ENCODE results near the gene PLEKHN1. TPM values are rescaled to one million over a fixed set of nuclear protein-coding genes. Genes with fewer than 3 reads are reported as not detected.

PLEKHN1 gene
- total RNA-seq, 1 experiment from 2014 or later: 1.6 TPM

DNA sequence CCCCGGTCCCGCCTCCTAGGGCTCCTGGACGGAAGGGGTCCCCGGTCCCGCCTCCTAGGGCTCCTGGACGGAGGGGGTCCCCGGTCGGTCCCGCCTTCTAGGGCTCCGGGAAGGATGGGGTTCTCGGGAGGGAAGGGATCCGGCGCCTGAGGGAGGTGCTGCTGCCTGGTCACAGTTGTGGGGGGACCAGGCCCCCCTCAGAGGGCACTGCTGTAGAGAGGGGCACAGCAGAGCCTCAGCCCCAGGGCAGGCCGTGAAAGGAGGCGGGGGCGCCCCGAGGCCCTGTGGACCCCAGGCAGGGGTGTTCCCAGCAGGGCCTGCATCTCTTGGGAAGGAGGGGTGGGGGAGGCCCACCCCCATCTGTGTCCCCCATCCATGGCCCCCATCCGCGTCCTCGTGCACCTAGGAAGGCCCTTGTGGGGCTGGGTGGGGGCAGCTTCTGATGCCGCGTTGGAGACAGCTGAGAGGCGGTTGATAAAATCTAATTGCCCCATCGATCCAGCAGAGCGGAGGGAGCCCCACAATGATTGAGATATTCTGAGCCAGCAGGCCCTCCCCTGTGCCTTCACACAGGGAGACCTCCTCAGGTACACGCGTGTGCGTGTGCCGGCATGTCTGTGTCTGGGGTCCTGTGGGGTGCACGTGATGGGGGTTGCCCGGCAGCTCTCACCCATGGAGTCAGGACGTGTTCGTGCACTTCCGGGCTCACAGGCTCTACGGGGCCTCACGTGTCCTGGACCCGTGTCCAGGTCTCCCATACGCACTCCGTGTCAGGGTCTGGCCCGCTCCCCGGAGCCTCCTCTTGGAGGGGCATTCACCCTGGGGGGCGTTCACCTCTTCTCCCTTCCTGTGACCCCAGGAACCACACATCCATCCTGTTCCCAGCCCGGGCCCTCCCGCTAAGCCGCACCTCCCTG lies 29.7 kb upstream of the PLEKHN1 start:
- Histone ChIP-seq H3K27me3 (ENCODE audit: control insufficient read depth, insufficient read depth, low read length) (peaks cover 74% of the 10 kb centered on the region), H3K4me3 (ENCODE audit: insufficient read depth, low read depth, low read length) (no peak overlapping the region), H3K36me3 (replicated peaks; ENCODE audit: control insufficient read depth, insufficient read depth, low read length) (no peaks in the 10 kb centered on the region)
- DNase-seq: no peak

DNA sequence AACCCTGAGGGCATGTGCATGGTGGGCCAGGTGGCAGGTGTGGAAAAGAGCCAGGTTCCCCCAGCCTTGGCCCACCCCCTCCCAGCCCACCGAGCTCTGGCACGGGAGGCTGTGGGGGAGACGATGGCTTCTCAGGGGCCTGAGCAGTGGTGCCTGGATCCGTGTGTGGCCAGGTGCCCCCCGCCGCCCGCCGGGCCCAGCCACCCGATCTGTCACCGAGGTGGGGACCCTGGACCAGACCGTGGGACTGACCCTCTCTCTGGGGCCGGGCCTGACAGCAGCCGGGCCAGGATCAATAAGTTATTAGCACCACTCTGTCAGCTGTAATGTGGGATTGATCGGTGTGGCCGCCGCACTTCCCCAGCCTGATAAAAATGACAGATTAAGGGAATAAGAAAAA lies 28.8 kb upstream of the PLEKHN1 start:
- no peak for DNase-seq
- H3K36me3 ChIP-seq (replicated peaks; ENCODE audit: control insufficient read depth, insufficient read depth, low read length): no peaks in the 10 kb centered on the region
- H3K27me3 ChIP-seq (ENCODE audit: control insufficient read depth, insufficient read depth, low read length): peaks cover 78% of the 10 kb centered on the region
- no peak overlapping the region for H3K4me3 ChIP-seq (ENCODE audit: insufficient read depth, low read depth, low read length)

DNA sequence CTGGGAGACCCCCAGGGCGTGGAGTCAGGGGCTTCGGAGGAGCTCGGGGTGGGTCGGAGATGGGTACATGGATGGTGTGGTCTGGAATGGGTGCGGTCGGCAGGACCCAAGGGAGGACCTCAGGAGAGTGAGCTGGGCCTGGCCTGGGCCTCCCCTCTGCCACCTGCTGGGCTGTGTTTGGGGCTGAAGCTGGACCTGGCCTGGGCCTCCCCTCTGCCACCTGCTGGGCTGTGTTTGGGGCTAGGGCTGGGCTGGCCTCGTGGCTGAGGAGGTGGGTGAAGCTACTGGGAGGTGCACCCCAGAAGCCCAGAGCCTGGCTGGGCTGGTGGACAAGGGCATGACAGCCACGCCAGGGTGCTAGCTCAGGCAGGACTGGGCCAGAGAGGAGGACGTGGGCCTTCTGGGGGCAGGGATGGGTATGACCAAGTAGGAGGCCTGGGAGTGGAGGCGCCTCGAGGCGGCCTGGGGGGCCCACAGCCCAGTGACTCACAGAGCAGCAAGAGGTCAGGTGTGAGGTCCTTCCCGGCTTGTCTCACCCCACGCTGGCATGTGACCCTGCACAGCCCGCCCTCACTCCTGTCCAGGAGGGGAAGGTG lies 28.1 kb upstream of the PLEKHN1 start:
- DNase-seq: no peak
- no peaks in the 10 kb centered on the region for H3K36me3 ChIP-seq (replicated peaks; ENCODE audit: control insufficient read depth, insufficient read depth, low read length)
- no peak overlapping the region for H3K4me3 ChIP-seq (ENCODE audit: insufficient read depth, low read depth, low read length)
- H3K27me3 ChIP-seq (ENCODE audit: control insufficient read depth, insufficient read depth, low read length): peaks cover 77% of the 10 kb centered on the region

DNA sequence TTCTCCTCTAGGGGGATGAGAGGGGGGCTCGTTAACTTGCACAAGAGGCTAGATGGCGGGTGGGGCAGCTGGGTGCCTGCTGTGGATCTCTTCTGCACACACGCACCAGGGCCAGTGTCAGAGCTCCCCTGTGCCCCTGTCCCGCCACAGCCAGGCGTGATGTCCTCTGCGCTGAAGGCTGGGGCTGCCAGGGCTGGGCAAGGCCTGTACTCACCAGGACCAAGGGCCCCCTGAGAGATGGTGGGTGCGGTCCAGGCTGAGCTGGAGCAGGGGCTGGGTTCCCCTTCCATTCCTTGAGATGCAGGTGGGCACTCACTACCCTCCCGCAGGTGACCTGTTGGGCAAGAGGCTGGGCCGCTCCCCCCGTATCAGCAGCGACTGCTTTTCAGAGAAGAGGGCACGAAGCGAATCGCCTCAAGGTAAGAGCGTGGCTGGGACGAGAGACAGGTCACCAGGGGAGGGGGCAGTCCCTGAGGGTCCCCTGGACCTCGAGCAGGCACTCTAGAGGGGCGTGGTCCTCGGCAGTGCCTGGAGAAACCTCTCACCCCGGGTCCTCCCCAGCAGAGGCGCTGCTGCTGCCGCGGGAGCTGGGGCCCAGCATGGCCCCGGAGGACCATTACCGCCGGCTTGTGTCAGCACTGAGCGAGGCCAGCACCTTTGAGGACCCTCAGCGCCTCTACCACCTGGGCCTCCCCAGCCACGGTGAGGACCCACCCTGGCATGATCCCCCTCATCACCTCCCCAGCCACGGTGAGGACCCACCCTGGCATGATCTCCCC lies 27.4 kb upstream of the PLEKHN1 start:
- no peaks in the 10 kb centered on the region for H3K36me3 ChIP-seq (replicated peaks; ENCODE audit: control insufficient read depth, insufficient read depth, low read length)
- H3K4me3 ChIP-seq (ENCODE audit: insufficient read depth, low read depth, low read length): no peak overlapping the region
- H3K27me3 ChIP-seq (ENCODE audit: control insufficient read depth, insufficient read depth, low read length): peaks cover 74% of the 10 kb centered on the region
- peak; percentile 96 for DNase-seq

DNA sequence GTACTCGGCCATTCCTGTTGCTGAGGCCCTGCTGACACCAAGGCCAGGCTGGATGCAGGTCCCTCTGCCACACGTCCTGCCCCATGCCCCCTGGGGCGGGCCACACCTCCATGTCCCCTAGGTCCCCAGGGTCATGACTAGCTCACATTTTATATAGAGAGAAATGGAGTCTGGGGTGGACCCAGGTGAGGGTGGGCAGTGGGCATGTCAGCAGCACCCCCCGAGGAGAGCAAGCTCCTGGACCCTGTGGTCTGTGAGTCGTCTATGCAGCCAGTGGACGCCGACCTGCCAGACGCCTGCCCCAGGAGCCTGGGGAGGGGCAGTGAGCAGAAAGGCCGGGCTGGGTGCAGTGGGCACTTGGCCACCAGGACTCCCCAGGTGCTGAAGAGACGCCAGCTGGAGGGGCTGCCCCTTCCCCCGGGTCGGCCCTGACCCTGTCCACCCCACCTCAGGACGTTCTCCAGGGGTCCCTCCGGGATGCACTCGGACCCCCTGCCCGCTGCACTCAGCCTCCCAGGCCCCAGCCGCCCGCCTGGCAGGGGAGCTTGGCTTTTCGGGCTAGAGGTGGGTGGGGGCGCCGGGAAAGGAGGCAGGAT lies 26.7 kb upstream of the PLEKHN1 start:
- Histone ChIP-seq H3K4me3 (ENCODE audit: insufficient read depth, low read depth, low read length) (no peak overlapping the region), H3K27me3 (ENCODE audit: control insufficient read depth, insufficient read depth, low read length) (peaks cover 74% of the 10 kb centered on the region), H3K36me3 (replicated peaks; ENCODE audit: control insufficient read depth, insufficient read depth, low read length) (no peaks in the 10 kb centered on the region)
- DNase-seq: peak; percentile 81

DNA sequence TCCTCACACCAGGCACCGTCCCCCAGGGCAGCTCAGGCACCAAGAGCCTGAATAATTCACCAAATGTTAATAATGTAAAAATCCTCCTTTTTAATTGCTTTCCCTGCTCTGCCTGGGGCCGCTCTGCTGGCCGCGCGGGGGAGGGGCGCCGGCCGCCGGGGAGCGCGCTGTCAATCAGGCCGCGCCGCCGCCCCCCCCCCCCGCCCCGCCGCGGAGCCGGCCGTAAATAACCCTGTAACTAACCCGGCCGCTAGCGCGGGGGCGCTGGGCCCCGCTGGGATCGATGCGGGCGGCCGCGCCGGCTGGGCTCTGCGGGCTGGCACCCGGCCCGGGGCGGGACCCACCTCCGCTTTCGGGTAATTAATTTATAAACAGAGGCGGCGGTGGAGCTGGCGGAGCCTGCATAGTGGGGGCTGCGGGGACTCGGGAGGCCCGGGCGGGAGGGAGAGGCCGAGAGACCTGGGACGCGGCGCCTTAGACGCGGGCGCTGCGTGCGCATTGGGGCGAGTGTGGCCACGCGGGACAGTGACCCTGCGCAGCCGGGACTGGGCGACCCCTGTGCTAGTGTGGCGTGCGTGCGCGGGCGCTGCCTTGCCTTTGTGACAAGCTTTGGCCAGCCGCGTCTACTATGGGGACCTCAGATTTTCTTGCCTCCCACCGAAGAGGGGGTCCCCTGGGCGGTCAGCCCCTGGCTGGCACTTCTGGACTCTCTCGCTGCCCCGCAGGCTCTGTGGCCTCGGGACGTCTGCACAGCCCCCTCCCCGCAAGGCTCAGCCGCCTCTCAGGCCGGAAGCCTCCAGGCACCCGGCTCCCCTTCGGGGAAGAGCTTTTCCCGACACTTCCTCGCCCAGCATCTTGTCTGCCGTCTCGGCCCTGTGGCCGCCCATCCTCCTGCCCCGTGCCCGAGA lies 25.9 kb upstream of the PLEKHN1 start:
- H3K36me3 ChIP-seq (replicated peaks; ENCODE audit: control insufficient read depth, insufficient read depth, low read length): peaks cover 1% of the 10 kb centered on the region; the same call in 1 of the 2 replicates
- DNase-seq: peak; percentile 95
- H3K4me3 ChIP-seq (ENCODE audit: insufficient read depth, low read depth, low read length): peak overlapping the region; percentile 50
- H3K27me3 ChIP-seq (ENCODE audit: control insufficient read depth, insufficient read depth, low read length): peaks cover 67% of the 10 kb centered on the region

DNA sequence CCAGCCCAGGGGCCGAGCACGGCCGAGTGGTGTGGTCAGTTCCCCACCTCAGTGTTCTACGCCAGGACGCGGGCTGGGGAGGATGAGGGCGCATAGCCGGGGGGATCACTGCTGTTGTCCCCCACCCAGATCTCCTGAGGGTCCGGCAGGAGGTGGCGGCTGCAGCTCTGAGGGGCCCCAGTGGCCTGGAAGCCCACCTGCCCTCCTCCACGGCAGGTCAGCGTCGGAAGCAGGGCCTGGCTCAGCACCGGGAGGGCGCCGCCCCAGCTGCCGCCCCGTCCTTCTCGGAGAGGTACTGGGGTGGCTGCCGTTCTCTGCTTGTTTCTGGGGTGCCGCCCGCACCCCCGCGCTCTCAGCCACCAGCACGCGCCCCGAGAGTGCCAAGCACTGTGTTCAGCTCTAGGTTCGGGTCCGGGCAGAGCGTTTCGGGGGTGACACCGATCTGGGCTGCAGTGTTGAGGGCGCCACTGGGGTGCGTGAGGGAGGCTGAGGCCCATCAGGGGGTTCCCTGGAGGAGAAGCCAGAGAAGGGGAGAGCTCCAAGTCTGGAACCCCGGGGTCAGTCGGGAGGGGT lies 25.2 kb upstream of the PLEKHN1 start:
- H3K27me3 ChIP-seq (ENCODE audit: control insufficient read depth, insufficient read depth, low read length): peaks cover 60% of the 10 kb centered on the region
- peaks cover 1% of the 10 kb centered on the region; the same call in 1 of the 2 replicates for H3K36me3 ChIP-seq (replicated peaks; ENCODE audit: control insufficient read depth, insufficient read depth, low read length)
- peak; percentile 82 for DNase-seq
- H3K4me3 ChIP-seq (ENCODE audit: insufficient read depth, low read depth, low read length): peak overlapping the region; percentile 50

DNA sequence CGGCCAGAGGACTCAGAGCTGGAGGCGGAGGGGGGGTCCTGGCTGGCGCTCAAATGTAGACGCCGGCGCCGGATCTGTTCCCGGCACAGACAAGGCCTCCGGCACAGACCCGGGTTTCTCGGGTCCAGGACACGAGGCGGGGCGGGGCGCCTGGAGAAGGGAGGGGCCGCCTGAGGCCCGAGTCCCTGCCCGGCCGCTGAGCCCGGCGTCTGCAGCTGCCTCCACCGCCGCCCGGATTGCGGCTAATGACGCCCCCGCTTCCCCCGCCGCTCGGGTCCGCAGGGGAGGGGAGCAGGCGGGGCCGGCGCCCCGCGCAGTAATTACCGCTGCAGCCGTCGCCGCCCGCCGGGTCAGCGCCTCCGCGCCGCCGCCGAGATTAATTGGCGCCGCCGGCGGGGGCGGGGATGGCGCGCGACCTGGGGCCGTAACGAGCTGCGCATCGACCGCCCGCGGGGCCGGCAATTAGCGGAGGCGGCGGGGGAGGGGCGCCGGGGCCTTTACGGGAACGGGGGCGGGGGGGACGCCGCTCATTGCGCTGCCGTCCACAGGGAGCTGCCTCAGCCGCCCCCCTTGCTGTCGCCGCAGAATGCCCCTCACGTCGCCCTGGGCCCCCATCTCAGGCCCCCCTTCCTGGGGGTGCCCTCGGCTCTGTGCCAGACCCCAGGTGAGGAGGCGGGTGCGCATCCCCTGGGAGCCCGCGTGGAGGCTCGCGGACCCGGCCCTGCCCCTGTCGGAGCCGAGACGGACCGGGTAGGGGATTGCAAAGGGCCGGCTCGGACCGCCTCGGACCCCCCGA lies 24.5 kb upstream of the PLEKHN1 start:
- DNase-seq: peak; percentile 95
- Histone ChIP-seq H3K36me3 (replicated peaks; ENCODE audit: control insufficient read depth, insufficient read depth, low read length) (peaks cover 1% of the 10 kb centered on the region; the same call in 1 of the 2 replicates), H3K27me3 (ENCODE audit: control insufficient read depth, insufficient read depth, low read length) (peaks cover 55% of the 10 kb centered on the region), H3K4me3 (ENCODE audit: insufficient read depth, low read depth, low read length) (peak overlapping the region; percentile 50)

DNA sequence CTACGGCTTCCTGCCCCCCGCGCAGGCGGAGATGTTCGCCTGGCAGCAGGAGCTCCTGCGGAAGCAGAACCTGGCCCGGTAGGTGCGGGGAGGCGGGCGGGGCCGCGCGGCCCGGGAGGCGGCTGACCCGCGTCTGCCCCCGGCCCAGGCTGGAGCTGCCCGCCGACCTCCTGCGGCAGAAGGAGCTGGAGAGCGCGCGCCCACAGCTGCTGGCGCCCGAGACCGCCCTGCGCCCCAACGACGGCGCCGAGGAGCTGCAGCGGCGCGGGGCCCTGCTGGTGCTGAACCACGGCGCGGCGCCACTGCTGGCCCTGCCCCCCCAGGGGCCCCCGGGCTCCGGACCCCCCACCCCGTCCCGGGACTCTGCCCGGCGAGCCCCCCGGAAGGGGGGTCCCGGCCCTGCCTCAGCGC lies 23.9 kb upstream of the PLEKHN1 start:
- peak; percentile 92 for DNase-seq
- Histone ChIP-seq H3K4me3 (ENCODE audit: insufficient read depth, low read depth, low read length) (peak overlapping the region; percentile 50), H3K36me3 (replicated peaks; ENCODE audit: control insufficient read depth, insufficient read depth, low read length) (peaks cover 1% of the 10 kb centered on the region; the same call in 1 of the 2 replicates), H3K27me3 (ENCODE audit: control insufficient read depth, insufficient read depth, low read length) (peaks cover 51% of the 10 kb centered on the region)

DNA sequence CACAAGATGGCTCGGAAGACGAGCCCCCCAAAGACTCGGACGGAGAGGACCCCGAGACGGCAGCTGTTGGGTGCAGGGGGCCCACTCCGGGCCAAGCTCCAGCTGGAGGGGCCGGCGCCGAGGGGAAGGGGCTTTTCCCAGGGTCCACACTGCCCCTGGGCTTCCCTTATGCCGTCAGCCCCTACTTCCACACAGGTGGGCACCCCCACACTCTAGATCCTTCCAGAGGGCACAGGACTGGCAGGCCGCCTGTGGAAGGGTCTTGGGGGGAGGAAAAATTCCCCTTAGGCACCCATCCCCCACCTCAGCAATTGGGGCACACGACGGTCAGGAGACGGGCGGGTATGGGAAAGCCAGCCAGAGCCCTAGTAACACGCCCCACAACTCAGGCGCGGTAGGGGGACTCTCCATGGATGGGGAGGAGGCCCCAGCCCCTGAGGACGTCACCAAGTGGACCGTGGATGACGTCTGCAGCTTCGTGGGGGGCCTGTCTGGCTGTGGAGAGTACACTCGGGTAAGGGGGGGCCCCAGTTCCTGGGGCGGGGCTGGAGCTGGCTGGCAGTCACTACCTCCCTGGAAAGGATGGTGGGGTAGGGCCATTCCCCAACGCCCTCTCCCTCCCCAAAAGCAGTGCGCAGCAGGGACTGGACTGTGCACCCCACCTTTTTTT lies 23.3 kb upstream of the PLEKHN1 start:
- Histone ChIP-seq H3K36me3 (replicated peaks; ENCODE audit: control insufficient read depth, insufficient read depth, low read length) (peaks cover 2% of the 10 kb centered on the region), H3K4me3 (ENCODE audit: insufficient read depth, low read depth, low read length) (peak overlapping the region; percentile 50), H3K27me3 (ENCODE audit: control insufficient read depth, insufficient read depth, low read length) (peaks cover 48% of the 10 kb centered on the region)
- DNase-seq: peak; percentile 85

DNA sequence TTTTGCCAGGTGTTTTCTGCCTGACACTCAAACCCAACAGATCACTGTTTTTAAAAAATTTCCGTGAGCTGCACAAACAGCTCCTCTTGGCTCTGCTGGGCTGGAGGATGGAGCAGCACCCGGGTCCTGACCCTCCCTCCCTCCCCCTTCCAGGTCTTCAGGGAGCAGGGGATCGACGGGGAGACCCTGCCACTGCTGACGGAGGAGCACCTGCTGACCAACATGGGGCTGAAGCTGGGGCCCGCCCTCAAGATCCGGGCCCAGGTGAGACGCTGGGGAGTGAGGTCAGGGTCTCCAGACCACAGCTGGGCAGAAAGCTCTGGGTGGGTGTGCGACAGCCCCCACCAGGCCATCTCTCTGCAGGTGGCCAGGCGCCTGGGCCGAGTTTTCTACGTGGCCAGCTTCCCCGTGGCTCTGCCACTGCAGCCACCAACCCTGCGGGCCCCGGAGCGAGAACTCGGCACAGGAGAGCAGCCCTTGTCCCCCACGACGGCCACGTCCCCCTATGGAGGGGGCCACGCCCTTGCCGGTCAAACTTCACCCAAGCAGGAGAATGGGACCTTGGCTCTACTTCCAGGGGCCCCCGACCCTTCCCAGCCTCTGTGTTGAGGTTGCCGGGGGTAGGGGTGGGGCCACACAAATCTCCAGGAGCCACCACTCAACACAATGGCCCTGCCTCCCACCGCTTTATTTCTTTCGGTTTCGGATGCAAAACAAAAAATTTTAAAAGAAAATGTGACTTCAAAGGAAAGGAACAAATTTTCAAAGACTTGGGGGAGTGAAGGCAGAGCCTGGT lies 22.5 kb upstream of the PLEKHN1 start:
- Histone ChIP-seq H3K27me3 (ENCODE audit: control insufficient read depth, insufficient read depth, low read length) (peaks cover 41% of the 10 kb centered on the region), H3K36me3 (replicated peaks; ENCODE audit: control insufficient read depth, insufficient read depth, low read length) (peaks cover 2% of the 10 kb centered on the region), H3K4me3 (ENCODE audit: insufficient read depth, low read depth, low read length) (no peak overlapping the region)
- peak; percentile 81 for DNase-seq

Measured in H7 (cell line).